SU-DHL-6 (cell line): ENCODE measurements around the gene SCARF2.

ENCODE experiments used
- H2AFZ ChIP-seq: fragments of 200-600 bp; sonication (generic); 2 replicates; pipeline ENCODE4 v1.6.1; 2014; ENCODE audit warnings: low read depth, mild to moderate bottlenecking, moderate library complexity, mixed read lengths, antibody characterized with exemption, low read length; ENCODE audit not compliant: severe bottlenecking
- H3F3A ChIP-seq: fragments of 200-600 bp; shearing (Covaris generic); 2 replicates; pipeline ENCODE4 v1.6.0; 2016; ENCODE audit warnings: antibody characterized with exemption, mild to moderate bottlenecking; ENCODE audit not compliant: insufficient read depth
- H3K27ac ChIP-seq: fragments of 200-600 bp; sonication (generic); 2 replicates; pipeline ENCODE4 v1.5.1; 2016; ENCODE audit warnings: low read depth, mild to moderate bottlenecking, low read length, moderate library complexity, mixed read lengths
- H3K27me3 ChIP-seq: fragments of 200-600 bp; sonication (generic), shearing (Covaris generic); 2 replicates; pipeline ENCODE4 v1.6.0; 2014; ENCODE audit warnings: mild to moderate bottlenecking, low read length
- H3K36me3 ChIP-seq: fragments of 200-600 bp; sonication (generic); 2 replicates; pipeline ENCODE4 v1.6.1; 2014; ENCODE audit warnings: mild to moderate bottlenecking, low read length, mixed read lengths
- H3K4me2 ChIP-seq: fragments of 300-600, 200-600 bp; shearing (Covaris generic), sonication (generic); 2 replicates; pipeline ENCODE4 v1.6.0; 2014; ENCODE audit warnings: low read length, low read depth, mild to moderate bottlenecking; ENCODE audit not compliant: poor library complexity, severe bottlenecking
- H3K4me3 ChIP-seq: fragments of 200-600 bp; sonication (generic); 2 replicates; pipeline ENCODE4 v1.5.1; 2014; ENCODE audit warnings: antibody characterized with exemption, low read length, mild to moderate bottlenecking, mixed read lengths; ENCODE audit not compliant: insufficient read depth, poor library complexity, severe bottlenecking
- H3K79me2 ChIP-seq: fragments of 200-600 bp; sonication (generic); 2 replicates; pipeline ENCODE4 v1.6.1; 2014; ENCODE audit warnings: mild to moderate bottlenecking, low read length, moderate library complexity; ENCODE audit not compliant: insufficient read depth
- H3K9ac ChIP-seq: fragments of 200-600 bp; sonication (generic); 2 replicates; pipeline ENCODE4 v1.7.0; 2014; ENCODE audit warnings: mild to moderate bottlenecking, low read length
- H3K9me2 ChIP-seq: fragments of 200-600 bp; sonication (generic); replicated peaks from 2 replicates; pipeline ENCODE4 v1.6.1; 2014; ENCODE audit warnings: low read length; ENCODE audit not compliant: insufficient read depth
- H3K9me3 ChIP-seq: fragments of 200-600 bp; sonication (generic); 2 replicates; pipeline ENCODE4 v1.6.1; 2014; ENCODE audit warnings: low read length, mixed read lengths; ENCODE audit not compliant: insufficient read depth
- H4K20me1 ChIP-seq: fragments of 200-600 bp; sonication (generic); 2 replicates; pipeline ENCODE4 v1.6.1; 2014; ENCODE audit warnings: low read depth, mild to moderate bottlenecking, antibody characterized with exemption, low read length, moderate library complexity, mixed read lengths
- CTCF ChIP-seq: fragments of 200-600 bp; sonication (generic); IDR thresholded peaks from one replicate; pipeline ENCODE4 v1.5.1; 2017; ENCODE audit warnings: antibody characterized with exemption, mild to moderate bottlenecking, low read length, moderate library complexity; ENCODE audit not compliant: insufficient read depth, poor library complexity, severe bottlenecking
- EZH2phosphoT487 ChIP-seq: fragments of 200-600 bp; sonication (generic), shearing (Covaris generic); conservative IDR thresholded peaks from 2 replicates; pipeline ENCODE4 v1.6.1; 2018; ENCODE audit warnings: mild to moderate bottlenecking, antibody characterized with exemption, low read length, moderate library complexity, mixed read lengths

Gene SCARF2

GRCh38 chr22:20441631-20442484, 4.2 kb upstream of the SCARF2 start:
- Histone ChIP-seq H3K27me3 (no peaks in the 10 kb centered on the region), H3K4me2 (no peak overlapping the region), H3K36me3 (no peaks in the 10 kb centered on the region), H2AFZ (no peak overlapping the region), H4K20me1 (no peaks in the 10 kb centered on the region), H3K9me2 (no peaks in the 10 kb centered on the region), H3K9me3 (no peaks in the 10 kb centered on the region), H3K79me2 (no peaks in the 10 kb centered on the region), H3K4me3 (no peak overlapping the region), H3K9ac (no peak overlapping the region), H3F3A (no peaks in the 10 kb centered on the region), H3K27ac (no peak overlapping the region)
- no peak for TF ChIP-seq EZH2phosphoT487
- TF ChIP-seq CTCF = no peak

GRCh38 chr22:20440637-20441591, 3.3 kb upstream of the SCARF2 start:
- Histone ChIP-seq H3F3A (no peaks in the 10 kb centered on the region), H2AFZ (no peak overlapping the region), H3K9ac (no peak overlapping the region), H3K27ac (no peak overlapping the region), H4K20me1 (no peaks in the 10 kb centered on the region), H3K9me2 (no peaks in the 10 kb centered on the region), H3K4me3 (no peak overlapping the region), H3K4me2 (no peak overlapping the region), H3K27me3 (no peaks in the 10 kb centered on the region), H3K36me3 (no peaks in the 10 kb centered on the region), H3K9me3 (no peaks in the 10 kb centered on the region), H3K79me2 (no peaks in the 10 kb centered on the region)
- TF ChIP-seq EZH2phosphoT487 = no peak
- TF ChIP-seq CTCF = no peak

- Histone ChIP-seq H3K27me3 (no peaks in the 10 kb centered on the region), H4K20me1 (no peaks in the 10 kb centered on the region)
Observed at GRCh38 chr22:20439928-20440575, 2.4 kb upstream of the SCARF2 start.

More at GRCh38 chr22:20439928-20440575, 2.4 kb upstream of the SCARF2 start:
- H3K9me2 ChIP-seq = no peaks in the 10 kb centered on the region
- no peak overlapping the region for H3K9ac ChIP-seq
- no peak overlapping the region for H3K4me3 ChIP-seq
- H3F3A ChIP-seq = no peaks in the 10 kb centered on the region
- H3K27ac ChIP-seq = no peak overlapping the region
- TF ChIP-seq CTCF (no peak), EZH2phosphoT487 (no peak)
- no peaks in the 10 kb centered on the region for H3K36me3 ChIP-seq
- H2AFZ ChIP-seq = no peak overlapping the region
- no peak overlapping the region for H3K4me2 ChIP-seq
- no peaks in the 10 kb centered on the region for H3K9me3 ChIP-seq
- no peaks in the 10 kb centered on the region for H3K79me2 ChIP-seq
